ENCODE measurements around the gene TAS2R16.

Gene TAS2R16

GRCh38 chr7:122949186-122949585 is 46.3 kb downstream of the TAS2R16 start:
- Histone ChIP-seq H3K4me2 (ENCODE audit: low read depth, low read length) (no peak overlapping the region), H2AFZ (ENCODE audit: low read length) (no peak overlapping the region)

More at GRCh38 chr7:122949186-122949585, 46.3 kb downstream of the TAS2R16 start:
- Histone ChIP-seq H4K20me1 (ENCODE audit: insufficient read depth, low read length) (no peaks in the 10 kb centered on the region), H3K9me3 (replicated peaks; ENCODE audit: insufficient read depth, low read length) (no peaks in the 10 kb centered on the region), H3K9me2 (replicated peaks; ENCODE audit: insufficient read depth, low read length) (no peaks in the 10 kb centered on the region), H3K4me1 (ENCODE audit: low read length) (no peaks in the 10 kb centered on the region), H3K79me2 (ENCODE audit: low read length) (no peaks in the 10 kb centered on the region), H3K4me3 (ENCODE audit: low read length) (no peak overlapping the region), H3K36me3 (replicated peaks; ENCODE audit: insufficient read depth, low read length) (no peaks in the 10 kb centered on the region), H3K9ac (ENCODE audit: low read length) (no peak overlapping the region), H3K27ac (ENCODE audit: low read length) (no peak overlapping the region), H3K27me3 (replicated peaks; ENCODE audit: insufficient read depth, low read length) (no peaks in the 10 kb centered on the region), H3F3A (ENCODE audit: insufficient read depth, low read length) (no peaks in the 10 kb centered on the region)
- DNase-seq: no peak
- no peak for TF ChIP-seq EZH2phosphoT487 (IDR thresholded peaks at IDR 0.05; ENCODE audit: low read length)
- no peak for TF ChIP-seq EZH2 (optimal IDR thresholded peaks at IDR 0.05; ENCODE audit: low read depth, low read length)
- TF ChIP-seq, protein P1, sequence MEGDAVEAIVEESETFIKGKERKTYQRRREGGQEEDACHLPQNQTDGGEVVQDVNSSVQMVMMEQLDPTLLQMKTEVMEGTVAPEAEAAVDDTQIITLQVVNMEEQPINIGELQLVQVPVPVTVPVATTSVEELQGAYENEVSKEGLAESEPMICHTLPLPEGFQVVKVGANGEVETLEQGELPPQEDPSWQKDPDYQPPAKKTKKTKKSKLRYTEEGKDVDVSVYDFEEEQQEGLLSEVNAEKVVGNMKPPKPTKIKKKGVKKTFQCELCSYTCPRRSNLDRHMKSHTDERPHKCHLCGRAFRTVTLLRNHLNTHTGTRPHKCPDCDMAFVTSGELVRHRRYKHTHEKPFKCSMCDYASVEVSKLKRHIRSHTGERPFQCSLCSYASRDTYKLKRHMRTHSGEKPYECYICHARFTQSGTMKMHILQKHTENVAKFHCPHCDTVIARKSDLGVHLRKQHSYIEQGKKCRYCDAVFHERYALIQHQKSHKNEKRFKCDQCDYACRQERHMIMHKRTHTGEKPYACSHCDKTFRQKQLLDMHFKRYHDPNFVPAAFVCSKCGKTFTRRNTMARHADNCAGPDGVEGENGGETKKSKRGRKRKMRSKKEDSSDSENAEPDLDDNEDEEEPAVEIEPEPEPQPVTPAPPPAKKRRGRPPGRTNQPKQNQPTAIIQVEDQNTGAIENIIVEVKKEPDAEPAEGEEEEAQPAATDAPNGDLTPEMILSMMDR (IDR thresholded peaks at IDR 0.05; ENCODE audit: low read length): no peak

All from MM.1S (cell line).